GM18499 (cell line): ENCODE data around the gene MTSS2.
"Not testable (repeated sequence)": the region's sequence is repeated elsewhere in the genome, so short reads cannot be mapped to it uniquely, and the experiment has no call there.

Source experiments
- ATAC-seq: cut with Tn5 transposase; IDR thresholded peaks from one replicate; pipeline ENCODE4 v1.9.1; 2021; ENCODE audit warnings: moderate number of reproducible peaks; ENCODE audit not compliant: insufficient read depth, unreplicated experiment

Gene MTSS2

GRCh38 chr16:70676675-70677498, 9.0 kb downstream of the MTSS2 start:
- no peak for ATAC-seq

GRCh38 chr16:70675851-70676513, 9.9 kb downstream of the MTSS2 start:
- ATAC-seq = no peak

GRCh38 chr16:70674221-70675014, 11.4 kb downstream of the MTSS2 start:
- no peak for ATAC-seq

- ATAC-seq = not testable (repeated sequence)
Measured at GRCh38 chr16:70670938-70671337, 14.9 kb downstream of the MTSS2 start.

GRCh38 chr16:70670175-70670574, 15.7 kb downstream of the MTSS2 start:
- ATAC-seq = no peak

- no peak for ATAC-seq
Measured at GRCh38 chr16:70665806-70666735, 19.8 kb downstream of the MTSS2 start.

- ATAC-seq = no peak
Measured at GRCh38 chr16:70665113-70665694, 20.6 kb downstream of the MTSS2 start.

- ATAC-seq = no peak
Measured at GRCh38 chr16:70664325-70665112, 21.3 kb downstream of the MTSS2 start.

- no peak for ATAC-seq
Measured at GRCh38 chr16:70663524-70664324, 22.1 kb downstream of the MTSS2 start.

GRCh38 chr16:70662991-70663523, 22.8 kb downstream of the MTSS2 start:
- no peak for ATAC-seq

- no peak for ATAC-seq
Measured at GRCh38 chr16:70661918-70662641, 23.8 kb downstream of the MTSS2 start.

- no peak for ATAC-seq
Measured at GRCh38 chr16:70661534-70661917, 24.3 kb downstream of the MTSS2 start.

- ATAC-seq = no peak
Measured at GRCh38 chr16:70660672-70661350, 25.0 kb downstream of the MTSS2 start.

GRCh38 chr16:70659953-70660671, 25.7 kb downstream of the MTSS2 start:
- no peak for ATAC-seq

- ATAC-seq = no peak
Measured at GRCh38 chr16:70659546-70659945, 26.3 kb downstream of the MTSS2 start.

GRCh38 chr16:70658921-70659320, 26.9 kb downstream of the MTSS2 start:
- no peak for ATAC-seq
